ENCODE data around the gene PLA2G4C.

DNA sequence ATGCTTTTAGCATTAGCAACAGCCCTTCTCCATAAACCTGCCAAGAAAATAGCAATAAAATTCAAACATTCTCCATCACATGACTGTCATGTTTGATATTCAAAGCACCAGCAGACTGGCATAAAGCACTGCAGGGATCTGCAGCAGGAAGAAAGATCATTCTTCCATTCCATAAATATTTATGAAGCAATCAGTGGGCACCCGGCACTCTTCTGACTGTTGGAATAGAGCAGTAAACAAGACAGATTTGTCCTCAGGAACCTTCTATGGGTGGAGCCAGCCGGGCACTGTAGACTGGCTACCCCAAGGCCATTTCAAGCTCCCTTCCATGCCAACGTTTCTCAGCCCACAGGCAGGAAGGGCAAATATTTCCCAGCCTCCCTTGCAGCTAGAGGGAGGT lies 25.5 kb downstream of the PLA2G4C start:
- TF ChIP-seq, protein P1, sequence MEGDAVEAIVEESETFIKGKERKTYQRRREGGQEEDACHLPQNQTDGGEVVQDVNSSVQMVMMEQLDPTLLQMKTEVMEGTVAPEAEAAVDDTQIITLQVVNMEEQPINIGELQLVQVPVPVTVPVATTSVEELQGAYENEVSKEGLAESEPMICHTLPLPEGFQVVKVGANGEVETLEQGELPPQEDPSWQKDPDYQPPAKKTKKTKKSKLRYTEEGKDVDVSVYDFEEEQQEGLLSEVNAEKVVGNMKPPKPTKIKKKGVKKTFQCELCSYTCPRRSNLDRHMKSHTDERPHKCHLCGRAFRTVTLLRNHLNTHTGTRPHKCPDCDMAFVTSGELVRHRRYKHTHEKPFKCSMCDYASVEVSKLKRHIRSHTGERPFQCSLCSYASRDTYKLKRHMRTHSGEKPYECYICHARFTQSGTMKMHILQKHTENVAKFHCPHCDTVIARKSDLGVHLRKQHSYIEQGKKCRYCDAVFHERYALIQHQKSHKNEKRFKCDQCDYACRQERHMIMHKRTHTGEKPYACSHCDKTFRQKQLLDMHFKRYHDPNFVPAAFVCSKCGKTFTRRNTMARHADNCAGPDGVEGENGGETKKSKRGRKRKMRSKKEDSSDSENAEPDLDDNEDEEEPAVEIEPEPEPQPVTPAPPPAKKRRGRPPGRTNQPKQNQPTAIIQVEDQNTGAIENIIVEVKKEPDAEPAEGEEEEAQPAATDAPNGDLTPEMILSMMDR (IDR thresholded peaks at IDR 0.05; ENCODE audit: insufficient read depth, low read depth, low read length), result no peak
- no peak for TF ChIP-seq EZH2 (IDR thresholded peaks at IDR 0.05; ENCODE audit: insufficient read depth, low read length)

Measured in astrocyte (in vitro differentiated cells and primary cell).